A673 (cell line): ENCODE measurements around the gene LIPJ. TPM values are rescaled to one million over a fixed set of nuclear protein-coding genes. Genes with fewer than 3 reads are reported as not detected.

Experiments used
- Bru-seq: library from RNA; stranded (reverse); fragments of 400-500 nt; gene quantifications from one replicate; lab custom pipeline; 2021; lab: Mats Ljungman, UMichigan
- BruChase-seq, 2 experiments: library from RNA; stranded (reverse); fragments of 400-500 nt; gene quantifications; one replicate each; lab custom pipeline; 2021; lab: Mats Ljungman, UMichigan
- BruUV-seq: library from RNA; stranded (reverse); fragments of 400-500 nt; replicated peaks from 2 replicates; lab custom pipeline; 2021; lab: Mats Ljungman, UMichigan
- CTCF ChIA-PET: fragments of 300-600 bp; sonication (Branson Sonifier 250); formaldehyde crosslinking; loops from one replicate; lab custom pipeline; 2022; ENCODE audit warnings: antibody characterized with exemption; lab: Charles Lee
- POLR2A ChIA-PET: fragments of 300-600 bp; sonication (Branson Sonifier 250); formaldehyde crosslinking; loops from one replicate; lab custom pipeline; 2022; ENCODE audit warnings: antibody characterized with exemption; ENCODE audit not compliant: low non-redundant PET; lab: Charles Lee
- DNase-seq: peaks from one replicate; pipeline ENCODE4 v3.0.0-alpha.2; 2015; ENCODE audit warnings: low spot score
- H3K27ac ChIP-seq: fragments of 200-600 bp; sonication (generic); 2 replicates; pipeline ENCODE4 v1.5.1; 2016; ENCODE audit warnings: mixed run types, low read depth, mild to moderate bottlenecking, mixed read lengths, antibody characterized with exemption, low read length; ENCODE audit not compliant: poor library complexity, severe bottlenecking
- H3K27me3 ChIP-seq: fragments of 200-600 bp; sonication (generic); replicated peaks from 2 replicates; pipeline ENCODE4 v1.6.1; 2017; ENCODE audit warnings: mixed run types, low read depth, mild to moderate bottlenecking, mixed read lengths, antibody characterized with exemption, low read length; ENCODE audit not compliant: insufficient read depth, poor library complexity
- H3K36me3 ChIP-seq: fragments of 200-600 bp; sonication (generic); 2 replicates; pipeline ENCODE4 v1.6.1; 2016; ENCODE audit warnings: mixed run types, mild to moderate bottlenecking, mixed read lengths, antibody characterized with exemption, low read length; ENCODE audit not compliant: insufficient read depth, poor library complexity, severe bottlenecking
- H3K4me1 ChIP-seq: fragments of 200-600 bp; sonication (generic); 2 replicates; pipeline ENCODE4 v1.6.1; 2017; ENCODE audit warnings: mixed run types, mild to moderate bottlenecking, mixed read lengths, antibody characterized with exemption, low read length; ENCODE audit not compliant: insufficient read depth, poor library complexity, severe bottlenecking
- H3K4me3 ChIP-seq: fragments of 200-600 bp; sonication (generic); 2 replicates; pipeline ENCODE4 v1.5.1; 2016; ENCODE audit warnings: low read depth, mixed run types, mild to moderate bottlenecking, mixed read lengths, low read length; ENCODE audit not compliant: poor library complexity, severe bottlenecking
- H3K9me3 ChIP-seq: fragments of 200-600 bp; sonication (generic); 2 replicates; pipeline ENCODE4 v1.6.1; 2016; ENCODE audit warnings: mixed run types, low read depth, mild to moderate bottlenecking, mixed read lengths, antibody characterized with exemption, low read length; ENCODE audit not compliant: poor library complexity, severe bottlenecking
- EZH2 ChIP-seq: fragments of 200-600 bp; sonication (generic); IDR thresholded peaks from 2 replicates; pipeline ENCODE4 v1.6.1; 2017; ENCODE audit warnings: borderline replicate concordance, low read depth, mild to moderate bottlenecking, mixed read lengths, antibody characterized with exemption, low read length; ENCODE audit not compliant: poor library complexity, severe bottlenecking
- intact Hi-C: fragments of 100-400 bp; cut with micrococcal nuclease; formaldehyde crosslinking; loops from one replicate; pipeline ENCODE4 v1.10.0; 2022; ENCODE audit not compliant: unreplicated experiment
- long read RNA-seq: library from polyadenylated mRNA; stranded (forward); transcript quantifications from one replicate; pipeline ENCODE4 v2.0.0, GENCODE V29; 2022
- total RNA-seq: library from RNA; stranded (reverse); gene quantifications from 2 replicates; pipeline ENCODE4 v1.2.3, GENCODE V29; 2021
- TF ChIP-seq, protein P1 (sequence below): fragments of 300-800, 200-600 bp; sonication (generic); conservative IDR thresholded peaks from 2 replicates; pipeline ENCODE4 v1.5.1; 2017; ENCODE audit warnings: low read depth, mild to moderate bottlenecking, antibody characterized with exemption, low read length, moderate library complexity, mixed read lengths

LIPJ gene, protein sequence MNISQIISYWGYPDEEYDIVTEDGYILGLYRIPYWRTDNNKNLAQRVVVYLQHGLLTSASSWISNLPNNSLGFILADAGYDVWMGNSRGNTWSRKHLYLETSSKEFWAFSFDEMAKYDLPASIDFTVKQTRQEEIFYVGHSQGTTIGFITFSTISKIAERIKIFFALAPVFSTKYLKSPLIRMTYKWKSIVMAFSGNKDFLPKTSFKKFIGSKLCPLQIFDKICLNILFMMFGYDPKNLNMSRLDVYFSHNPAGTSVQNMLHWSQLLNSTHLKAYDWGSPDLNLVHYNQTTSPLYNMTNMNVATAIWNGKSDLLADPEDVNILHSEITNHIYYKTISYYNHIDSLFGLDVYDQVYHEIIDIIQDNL
- 0.11 TPM in 1 of 2 replicates, not detected in the other for total RNA-seq
- percentile 35 among the genes with signal in this experiment for Bru-seq, nascent RNA
- percentile 18 among the genes with signal in this experiment for BruChase-seq, experiment 1, labeled RNA remaining after a 2-hour chase
- BruChase-seq, experiment 2, labeled RNA remaining after a 6-hour chase: percentile 14 among the genes with signal in this experiment
- long read RNA-seq, partial matches to known transcripts: 0 of 1 reads
- long read RNA-seq, other reads (novel, unspliced or antisense): 1 of 1 reads

DNA sequence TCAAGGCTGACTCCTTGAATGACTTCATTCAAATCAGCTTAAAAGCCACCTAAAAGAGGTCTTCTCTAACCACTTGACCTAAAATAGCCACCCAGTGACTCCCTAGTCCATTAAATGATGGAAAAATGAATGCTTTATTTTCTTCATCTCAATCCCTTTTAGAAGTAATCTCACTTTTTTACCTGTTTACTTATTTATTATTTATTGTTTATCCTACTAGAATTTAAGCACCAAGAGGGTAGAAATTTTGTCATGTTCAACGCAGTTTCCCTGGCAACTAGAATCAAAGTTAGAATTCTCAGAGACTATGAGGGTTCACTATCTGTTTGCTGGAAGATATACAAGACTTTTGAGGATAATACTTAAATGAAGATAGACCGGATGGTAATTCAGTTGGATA is at the start of gene LIPJ:
LIPJ (plus strand) TSS at position 301 of the 400 bp plus-strand sequence. CDS start 3,926 bp downstream, outside the sequence.
- ChIA-PET POLR2A (no interaction called here), CTCF (no interaction called here)
- H3K36me3 ChIP-seq: no peaks in the 10 kb centered on the region
- no peak for TF ChIP-seq EZH2
- TF ChIP-seq, protein P1, sequence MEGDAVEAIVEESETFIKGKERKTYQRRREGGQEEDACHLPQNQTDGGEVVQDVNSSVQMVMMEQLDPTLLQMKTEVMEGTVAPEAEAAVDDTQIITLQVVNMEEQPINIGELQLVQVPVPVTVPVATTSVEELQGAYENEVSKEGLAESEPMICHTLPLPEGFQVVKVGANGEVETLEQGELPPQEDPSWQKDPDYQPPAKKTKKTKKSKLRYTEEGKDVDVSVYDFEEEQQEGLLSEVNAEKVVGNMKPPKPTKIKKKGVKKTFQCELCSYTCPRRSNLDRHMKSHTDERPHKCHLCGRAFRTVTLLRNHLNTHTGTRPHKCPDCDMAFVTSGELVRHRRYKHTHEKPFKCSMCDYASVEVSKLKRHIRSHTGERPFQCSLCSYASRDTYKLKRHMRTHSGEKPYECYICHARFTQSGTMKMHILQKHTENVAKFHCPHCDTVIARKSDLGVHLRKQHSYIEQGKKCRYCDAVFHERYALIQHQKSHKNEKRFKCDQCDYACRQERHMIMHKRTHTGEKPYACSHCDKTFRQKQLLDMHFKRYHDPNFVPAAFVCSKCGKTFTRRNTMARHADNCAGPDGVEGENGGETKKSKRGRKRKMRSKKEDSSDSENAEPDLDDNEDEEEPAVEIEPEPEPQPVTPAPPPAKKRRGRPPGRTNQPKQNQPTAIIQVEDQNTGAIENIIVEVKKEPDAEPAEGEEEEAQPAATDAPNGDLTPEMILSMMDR: no peak
- no peak for DNase-seq
- H3K9me3 ChIP-seq: no peaks in the 10 kb centered on the region
- no peaks in the 10 kb centered on the region for H3K27me3 ChIP-seq
- BruUV-seq: no TSS peak
- intact Hi-C loops: no loop called here
- no peak within 1 kb of the TSS for H3K27ac ChIP-seq
- no peak within 1 kb of the TSS for H3K4me3 ChIP-seq
- H3K4me1 ChIP-seq: peaks cover 12% of the 10 kb centered on the region

DNA sequence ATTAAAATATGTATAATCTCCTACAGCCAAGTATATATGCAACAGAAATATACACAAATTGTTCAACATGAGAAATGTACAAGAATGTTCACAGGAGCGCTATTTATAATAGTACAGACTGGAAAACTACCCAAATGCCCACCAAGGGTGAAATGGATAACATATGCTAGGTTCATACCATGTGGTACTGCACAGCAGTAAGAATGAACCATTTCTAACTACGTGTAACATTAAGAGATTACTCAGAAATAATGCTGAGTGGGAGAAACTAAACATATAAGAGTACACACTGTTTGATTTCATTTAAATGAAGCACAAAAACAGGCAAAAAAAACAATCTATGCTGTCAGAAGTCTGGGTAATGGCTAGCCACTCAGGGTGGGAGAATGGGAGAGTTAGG is 49.2 kb upstream of the LIPJ start:
- CTCF ChIA-PET: no interaction called here
- Histone ChIP-seq H3K27me3 (no peaks in the 10 kb centered on the region), H3K9me3 (no peaks in the 10 kb centered on the region), H3K36me3 (no peaks in the 10 kb centered on the region), H3K27ac (no peak overlapping the region), H3K4me3 (no peak overlapping the region), H3K4me1 (no peaks in the 10 kb centered on the region)
- DNase-seq: no peak
- no peak for TF ChIP-seq EZH2
- TF ChIP-seq, protein P1: no peak
- POLR2A ChIA-PET: no interaction called here
- intact Hi-C loops: no loop called here
- BruUV-seq: no TSS peak

DNA sequence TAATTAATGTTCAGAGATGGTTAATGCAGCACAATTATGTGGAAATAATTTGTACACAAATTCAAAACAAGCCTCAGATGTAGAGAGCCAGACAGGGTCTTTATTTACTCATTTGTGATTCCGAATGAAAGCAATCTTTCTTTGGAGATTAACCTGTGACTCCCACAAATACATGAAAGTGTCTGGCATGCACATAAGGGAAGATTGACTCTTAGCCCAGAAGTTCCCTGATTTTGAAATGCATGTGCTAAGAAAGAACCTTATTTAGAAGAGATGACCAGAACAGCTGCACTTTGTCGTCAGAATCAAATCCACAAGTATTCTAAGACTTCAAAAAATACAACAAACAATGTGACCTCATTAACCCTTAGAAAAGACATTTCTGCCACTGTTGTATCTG is 48.5 kb upstream of the LIPJ start:
- CTCF ChIA-PET: no interaction called here

More for the DNA sequence above, 48.5 kb upstream of the LIPJ start:
- no peak overlapping the region for H3K27ac ChIP-seq
- no peaks in the 10 kb centered on the region for H3K27me3 ChIP-seq
- H3K36me3 ChIP-seq: no peaks in the 10 kb centered on the region
- no peak for TF ChIP-seq EZH2
- TF ChIP-seq, protein P1: no peak
- DNase-seq: no peak
- no peaks in the 10 kb centered on the region for H3K9me3 ChIP-seq
- POLR2A ChIA-PET: no interaction called here
- intact Hi-C loops: no loop called here
- no TSS peak for BruUV-seq
- no peak overlapping the region for H3K4me3 ChIP-seq
- no peaks in the 10 kb centered on the region for H3K4me1 ChIP-seq
